ENCODE results near the gene MYDGF. TPM values are rescaled to one million over a fixed set of nuclear protein-coding genes. Genes with fewer than 3 reads are reported as not detected.

Gene MYDGF
- total RNA-seq, 1 donor: 112 TPM

DNA sequence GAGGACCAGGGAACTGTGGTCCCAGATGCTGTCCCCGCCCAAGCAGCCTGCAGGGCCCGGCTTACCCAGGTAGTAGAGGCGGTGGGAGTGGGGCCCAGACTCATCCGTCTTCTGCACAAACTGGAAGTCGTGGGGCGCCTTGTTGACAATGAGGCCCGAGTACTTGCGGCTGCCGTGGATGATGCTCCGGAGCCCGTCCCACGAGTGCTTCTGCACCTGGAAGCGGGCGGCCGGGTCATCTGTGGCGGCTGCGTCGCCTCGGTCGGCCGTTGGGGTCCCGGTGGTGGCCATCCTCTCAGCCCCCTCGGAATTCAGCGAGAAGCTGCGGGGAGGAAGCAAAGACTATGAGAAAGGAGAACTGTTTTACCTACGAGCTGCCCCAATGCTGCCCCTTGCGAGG is 43.9 kb upstream of the MYDGF start:
- TF ChIP-seq, protein P1, sequence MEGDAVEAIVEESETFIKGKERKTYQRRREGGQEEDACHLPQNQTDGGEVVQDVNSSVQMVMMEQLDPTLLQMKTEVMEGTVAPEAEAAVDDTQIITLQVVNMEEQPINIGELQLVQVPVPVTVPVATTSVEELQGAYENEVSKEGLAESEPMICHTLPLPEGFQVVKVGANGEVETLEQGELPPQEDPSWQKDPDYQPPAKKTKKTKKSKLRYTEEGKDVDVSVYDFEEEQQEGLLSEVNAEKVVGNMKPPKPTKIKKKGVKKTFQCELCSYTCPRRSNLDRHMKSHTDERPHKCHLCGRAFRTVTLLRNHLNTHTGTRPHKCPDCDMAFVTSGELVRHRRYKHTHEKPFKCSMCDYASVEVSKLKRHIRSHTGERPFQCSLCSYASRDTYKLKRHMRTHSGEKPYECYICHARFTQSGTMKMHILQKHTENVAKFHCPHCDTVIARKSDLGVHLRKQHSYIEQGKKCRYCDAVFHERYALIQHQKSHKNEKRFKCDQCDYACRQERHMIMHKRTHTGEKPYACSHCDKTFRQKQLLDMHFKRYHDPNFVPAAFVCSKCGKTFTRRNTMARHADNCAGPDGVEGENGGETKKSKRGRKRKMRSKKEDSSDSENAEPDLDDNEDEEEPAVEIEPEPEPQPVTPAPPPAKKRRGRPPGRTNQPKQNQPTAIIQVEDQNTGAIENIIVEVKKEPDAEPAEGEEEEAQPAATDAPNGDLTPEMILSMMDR (IDR thresholded peaks at IDR 0.05; ENCODE audit: insufficient read depth, low read length): no peak
- no peak overlapping the region for H3K4me3 ChIP-seq (ENCODE audit: low read depth, low read length)
- no peak for DNase-seq (ENCODE audit: low read depth)

DNA sequence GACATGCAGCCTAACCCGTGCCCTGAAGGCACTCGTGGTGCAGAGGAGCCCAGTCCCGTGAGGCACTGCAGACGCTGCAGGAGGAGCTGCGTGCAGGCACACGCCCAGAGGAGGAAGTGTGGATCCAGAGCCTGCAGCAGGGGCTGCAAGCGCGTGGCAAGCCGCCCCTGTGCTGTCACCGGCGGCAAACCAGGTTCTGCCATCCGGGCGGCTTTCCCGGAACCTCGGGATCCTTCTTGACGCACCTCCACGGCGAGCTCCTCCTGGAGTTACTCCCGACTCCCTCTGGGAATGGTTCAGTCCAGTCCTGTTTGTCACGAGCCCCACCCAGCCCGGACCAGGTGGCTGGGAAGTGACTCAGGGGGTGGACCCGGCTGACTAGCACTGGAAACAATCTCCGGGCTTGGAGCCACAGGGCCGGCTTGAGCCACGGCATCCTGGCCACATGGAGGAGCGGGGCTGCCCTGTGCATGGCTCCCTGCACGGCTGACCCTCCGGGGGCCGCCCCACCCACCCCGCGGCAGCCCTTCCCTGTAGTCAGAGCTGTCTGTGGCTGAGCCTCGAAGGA is 43.3 kb upstream of the MYDGF start:
- no peak overlapping the region for H3K4me3 ChIP-seq (ENCODE audit: low read depth, low read length)
- DNase-seq (ENCODE audit: low read depth): peak; percentile 92
- TF ChIP-seq, protein P1 (IDR thresholded peaks at IDR 0.05; ENCODE audit: insufficient read depth, low read length): no peak

DNA sequence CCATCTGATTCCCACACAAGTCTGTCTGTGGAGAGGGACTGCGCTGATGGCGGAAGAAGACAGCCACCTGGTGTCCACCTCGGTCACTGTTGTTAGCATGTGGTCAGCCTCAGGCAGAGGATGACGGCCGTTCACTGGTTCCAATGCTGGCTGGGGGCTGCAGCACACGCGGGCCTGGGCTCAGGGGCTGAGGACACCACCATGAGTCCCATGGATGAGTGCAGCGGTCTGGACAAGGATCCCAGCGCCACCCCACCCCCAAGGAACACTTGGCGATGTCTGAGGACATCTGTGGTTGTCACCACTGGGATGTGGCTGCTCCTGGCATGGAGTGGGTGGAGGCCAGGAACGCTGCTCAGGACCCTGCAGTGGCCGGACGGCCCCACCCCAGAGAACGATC is 42.6 kb upstream of the MYDGF start:
- DNase-seq (ENCODE audit: low read depth): no peak
- TF ChIP-seq, protein P1 (IDR thresholded peaks at IDR 0.05; ENCODE audit: insufficient read depth, low read length): no peak
- no peak overlapping the region for H3K4me3 ChIP-seq (ENCODE audit: low read depth, low read length)

DNA sequence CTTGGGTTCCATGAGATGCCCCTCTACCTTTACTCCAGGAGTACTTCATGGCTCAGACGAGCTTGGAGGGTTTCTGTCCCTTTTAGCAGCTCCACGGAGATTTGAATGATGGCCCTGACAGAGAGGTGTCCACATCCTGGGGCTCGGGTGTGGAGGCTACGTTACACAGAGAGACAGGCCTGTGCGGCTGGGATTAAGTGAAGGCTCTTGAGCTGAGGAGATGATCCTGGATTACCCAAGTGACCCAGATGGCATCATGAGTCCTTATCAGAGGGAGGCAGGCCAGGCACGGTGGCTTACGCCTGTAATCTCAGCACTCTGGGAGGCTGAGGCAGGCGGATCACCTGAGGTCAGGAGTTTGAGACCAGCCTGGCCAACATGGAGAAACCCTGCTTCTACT is 41.1 kb upstream of the MYDGF start:
- DNase-seq (ENCODE audit: low read depth): no peak
- no peak overlapping the region for H3K4me3 ChIP-seq (ENCODE audit: low read depth, low read length)
- TF ChIP-seq, protein P1 (IDR thresholded peaks at IDR 0.05; ENCODE audit: insufficient read depth, low read length): no peak

DNA sequence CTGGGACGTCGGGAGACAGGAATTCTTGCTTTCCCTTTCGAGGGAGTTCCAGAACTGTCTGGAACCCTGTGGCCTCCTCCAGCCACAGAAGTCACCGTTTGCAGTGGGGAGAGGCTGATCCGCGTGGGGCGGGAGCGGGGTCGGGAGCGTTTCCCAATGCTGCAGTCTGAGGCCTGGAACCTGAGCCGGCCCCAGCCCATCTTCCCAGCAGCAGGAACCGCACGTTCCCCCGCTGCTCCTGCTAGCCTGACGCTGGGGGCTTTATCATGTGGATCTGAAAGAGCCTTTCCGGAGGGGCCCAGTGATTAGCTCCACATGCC is 40.1 kb upstream of the MYDGF start:
- H3K4me3 ChIP-seq (ENCODE audit: low read depth, low read length): no peak overlapping the region
- DNase-seq (ENCODE audit: low read depth): no peak
- TF ChIP-seq, protein P1 (IDR thresholded peaks at IDR 0.05; ENCODE audit: insufficient read depth, low read length): no peak

DNA sequence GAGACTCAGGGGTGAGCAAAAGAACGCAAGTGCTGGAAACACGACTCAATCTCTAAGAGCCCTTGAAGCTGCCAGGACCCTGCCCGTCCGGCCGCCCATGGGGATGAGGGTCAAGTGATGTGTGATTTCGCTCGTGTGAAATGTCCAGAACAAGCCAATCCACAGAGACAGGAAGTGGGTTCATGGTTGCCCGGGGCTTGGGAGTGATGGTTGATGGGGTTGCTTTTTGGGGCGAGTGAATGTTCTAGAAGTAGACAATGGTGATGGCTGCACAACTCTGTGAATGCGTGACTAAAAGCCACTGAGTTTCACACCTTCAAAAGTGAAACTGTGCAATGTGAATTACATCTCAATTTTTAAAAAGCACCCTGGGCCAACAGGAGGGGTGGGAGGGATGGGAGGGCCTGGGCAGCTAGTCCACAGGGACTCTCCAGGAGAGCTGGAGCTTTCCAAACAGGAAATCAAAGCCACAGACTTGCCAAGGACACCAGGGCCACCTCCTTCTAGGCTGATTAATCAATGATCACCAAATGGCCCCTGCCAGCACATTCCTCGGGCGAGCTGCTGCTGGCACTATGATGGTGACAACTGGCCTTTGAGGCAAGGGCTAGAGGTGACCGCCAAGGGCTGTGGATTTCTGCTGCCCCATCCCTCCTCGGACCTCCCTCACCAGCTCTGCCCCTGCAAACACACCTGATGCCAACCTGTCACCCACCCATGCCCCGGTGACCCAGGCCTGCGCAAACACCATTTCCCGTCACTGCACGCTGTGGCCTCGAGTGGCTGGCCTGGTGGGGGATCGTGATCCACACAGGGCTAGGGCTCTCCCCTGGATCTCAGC is 39.5 kb upstream of the MYDGF start:
- H3K4me3 ChIP-seq (ENCODE audit: low read depth, low read length): no peak overlapping the region
- TF ChIP-seq, protein P1 (IDR thresholded peaks at IDR 0.05; ENCODE audit: insufficient read depth, low read length): no peak
- DNase-seq (ENCODE audit: low read depth): no peak

Measured in fibroblast of the aortic adventitia (primary cell).